Measurements from ENCODE around the gene PPP5C.

PPP5C gene

GRCh38 chr19:46384396-46384795 lies 37.5 kb downstream of the PPP5C start:
- H2AFZ ChIP-seq (ENCODE audit: low read depth, low read length, severe bottlenecking): no peak overlapping the region
- no peak overlapping the region for H3K4me3 ChIP-seq (ENCODE audit: insufficient read depth, low read length, poor library complexity, severe bottlenecking)
- H4K20me1 ChIP-seq (ENCODE audit: low read depth, low read length): 0 out of 2 replicates have a peak, but pooled peaks cover 4% of the 10 kb centered on the region
- no peak overlapping the region for H3K4me2 ChIP-seq (ENCODE audit: low read depth, low read length, poor library complexity, severe bottlenecking)
- no peaks in the 10 kb centered on the region for H3F3A ChIP-seq (ENCODE audit: insufficient read depth)
- no peaks in the 10 kb centered on the region for H3K9me3 ChIP-seq (ENCODE audit: insufficient read depth, low read length)
- H3K27ac ChIP-seq (ENCODE audit: low read depth, low read length): no peak overlapping the region
- H3K79me2 ChIP-seq (ENCODE audit: insufficient read depth, low read length): peaks cover 16% of the 10 kb centered on the region; the same call in 1 of the 2 replicates
- no peak for TF ChIP-seq EZH2phosphoT487 (conservative IDR thresholded peaks at IDR 0.05; ENCODE audit: low read length)
- H3K27me3 ChIP-seq (ENCODE audit: low read length): no peaks in the 10 kb centered on the region
- H3K9me2 ChIP-seq (replicated peaks; ENCODE audit: insufficient read depth, low read length): no peaks in the 10 kb centered on the region
- H3K9ac ChIP-seq (ENCODE audit: low read length): no peak overlapping the region
- H3K36me3 ChIP-seq (ENCODE audit: low read length): peaks cover 13% of the 10 kb centered on the region; the same call in 1 of the 2 replicates

- TF ChIP-seq CTCF (IDR thresholded peaks at IDR 0.05; ENCODE audit: insufficient read depth, low read length, poor library complexity, severe bottlenecking): no peak
- TF ChIP-seq EZH2phosphoT487 (conservative IDR thresholded peaks at IDR 0.05; ENCODE audit: low read length): no peak
- Histone ChIP-seq H3K27ac (ENCODE audit: low read depth, low read length) (no peak overlapping the region), H3K9me2 (replicated peaks; ENCODE audit: insufficient read depth, low read length) (no peaks in the 10 kb centered on the region), H3K4me2 (ENCODE audit: low read depth, low read length, poor library complexity, severe bottlenecking) (no peak overlapping the region), H3K36me3 (ENCODE audit: low read length) (peaks cover 9% of the 10 kb centered on the region; the same call in 1 of the 2 replicates), H3F3A (ENCODE audit: insufficient read depth) (no peaks in the 10 kb centered on the region), H3K9ac (ENCODE audit: low read length) (no peak overlapping the region), H3K4me3 (ENCODE audit: insufficient read depth, low read length, poor library complexity, severe bottlenecking) (no peak overlapping the region), H3K79me2 (ENCODE audit: insufficient read depth, low read length) (0 out of 2 replicates have a peak, but pooled peaks cover 8% of the 10 kb centered on the region), H3K9me3 (ENCODE audit: insufficient read depth, low read length) (no peaks in the 10 kb centered on the region), H2AFZ (ENCODE audit: low read depth, low read length, severe bottlenecking) (no peak overlapping the region), H4K20me1 (ENCODE audit: low read depth, low read length) (0 out of 2 replicates have a peak, but pooled peaks cover 3% of the 10 kb centered on the region), H3K27me3 (ENCODE audit: low read length) (no peaks in the 10 kb centered on the region)
Measured at GRCh38 chr19:46385636-46386035, 38.7 kb downstream of the PPP5C start.

DNA sequence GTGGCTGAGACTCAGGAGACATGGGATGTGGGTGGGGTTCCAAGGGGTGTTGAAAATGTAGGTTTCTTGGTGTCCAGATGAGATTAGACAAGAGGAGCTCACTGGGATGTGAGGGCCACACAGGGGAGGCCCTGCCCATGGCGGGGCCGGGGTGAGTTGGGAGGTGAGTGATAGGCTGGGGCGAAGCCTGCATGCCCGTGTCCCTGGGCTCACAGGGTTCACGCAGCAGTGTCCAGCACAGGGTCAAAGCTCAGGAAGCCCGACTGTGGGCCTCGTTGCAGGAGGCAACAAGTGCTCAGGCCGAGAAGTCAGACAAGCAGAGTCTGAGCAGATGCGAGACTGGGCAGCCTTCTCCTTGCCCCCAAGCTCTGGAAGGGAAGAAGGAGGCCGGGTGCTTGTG lies 39.3 kb downstream of the PPP5C start:
- Histone ChIP-seq H3K9ac (ENCODE audit: low read length) (no peak overlapping the region), H2AFZ (ENCODE audit: low read depth, low read length, severe bottlenecking) (no peak overlapping the region), H3K9me2 (replicated peaks; ENCODE audit: insufficient read depth, low read length) (no peaks in the 10 kb centered on the region), H3K9me3 (ENCODE audit: insufficient read depth, low read length) (no peaks in the 10 kb centered on the region), H4K20me1 (ENCODE audit: low read depth, low read length) (no peaks in the 10 kb centered on the region), H3K79me2 (ENCODE audit: insufficient read depth, low read length) (0 out of 2 replicates have a peak, but pooled peaks cover 5% of the 10 kb centered on the region), H3F3A (ENCODE audit: insufficient read depth) (no peaks in the 10 kb centered on the region), H3K4me3 (ENCODE audit: insufficient read depth, low read length, poor library complexity, severe bottlenecking) (no peak overlapping the region), H3K27ac (ENCODE audit: low read depth, low read length) (no peak overlapping the region), H3K4me2 (ENCODE audit: low read depth, low read length, poor library complexity, severe bottlenecking) (no peak overlapping the region), H3K27me3 (ENCODE audit: low read length) (no peaks in the 10 kb centered on the region), H3K36me3 (ENCODE audit: low read length) (peaks cover 4% of the 10 kb centered on the region; the same call in 1 of the 2 replicates)
- TF ChIP-seq EZH2phosphoT487 (conservative IDR thresholded peaks at IDR 0.05; ENCODE audit: low read length) (no peak), CTCF (IDR thresholded peaks at IDR 0.05; ENCODE audit: insufficient read depth, low read length, poor library complexity, severe bottlenecking) (no peak)

GRCh38 chr19:46386996-46387712 lies 40.3 kb downstream of the PPP5C start:
- TF ChIP-seq CTCF (IDR thresholded peaks at IDR 0.05; ENCODE audit: insufficient read depth, low read length, poor library complexity, severe bottlenecking) (no peak), EZH2phosphoT487 (conservative IDR thresholded peaks at IDR 0.05; ENCODE audit: low read length) (no peak)
- H3K27ac ChIP-seq (ENCODE audit: low read depth, low read length): no peak overlapping the region
- no peak overlapping the region for H3K4me2 ChIP-seq (ENCODE audit: low read depth, low read length, poor library complexity, severe bottlenecking)
- 0 out of 2 replicates have a peak, but pooled peaks cover 2% of the 10 kb centered on the region for H3K36me3 ChIP-seq (ENCODE audit: low read length)
- no peaks in the 10 kb centered on the region for H3K79me2 ChIP-seq (ENCODE audit: insufficient read depth, low read length)
- no peaks in the 10 kb centered on the region for H4K20me1 ChIP-seq (ENCODE audit: low read depth, low read length)
- H2AFZ ChIP-seq (ENCODE audit: low read depth, low read length, severe bottlenecking): no peak overlapping the region
- H3K9me3 ChIP-seq (ENCODE audit: insufficient read depth, low read length): no peaks in the 10 kb centered on the region
- H3F3A ChIP-seq (ENCODE audit: insufficient read depth): no peaks in the 10 kb centered on the region
- no peaks in the 10 kb centered on the region for H3K9me2 ChIP-seq (replicated peaks; ENCODE audit: insufficient read depth, low read length)
- no peak overlapping the region for H3K9ac ChIP-seq (ENCODE audit: low read length)
- no peaks in the 10 kb centered on the region for H3K27me3 ChIP-seq (ENCODE audit: low read length)
- no peak overlapping the region for H3K4me3 ChIP-seq (ENCODE audit: insufficient read depth, low read length, poor library complexity, severe bottlenecking)

Measured in SU-DHL-6 (cell line).